Lung (tissue), 12 donors: ENCODE measurements around the gene FMN1. TPM values are rescaled to one million over a fixed set of nuclear protein-coding genes. Genes with fewer than 3 reads are reported as not detected.

Source experiments
- ATAC-seq: fragments of 200-7000 bp; cut with Tn5 transposase; one replicate; pipeline ENCODE4 v1.9.1; 2020; ENCODE audit warnings: moderate number of reproducible peaks; ENCODE audit not compliant: insufficient read depth, low FRiP score
- DNase-seq, 3 donors: peaks; one replicate each; pipeline ENCODE4 v3.0.0-alpha.2; 2013 to 2017
- H3K27ac ChIP-seq, 2 donors: one replicate each; pipeline ENCODE4 v1.5.1; 2013; ENCODE audit warnings: mild to moderate bottlenecking in 2 of 2, moderate library complexity in 2 of 2, control low read depth in 1 of 2, inconsistent platforms in 1 of 2, low read depth in 1 of 2, low read length in 1 of 2
- H3K27me3 ChIP-seq, 3 donors: one replicate each; pipeline ENCODE4 v1.5.1; 2013; ENCODE audit warnings: low read length in 2 of 3; ENCODE audit not compliant: control insufficient read depth in 3 of 3, insufficient read depth in 3 of 3
- H3K36me3 ChIP-seq, 4 donors: one replicate each; pipeline ENCODE4 v1.5.1; 2013; ENCODE audit warnings: low read length in 4 of 4, mild to moderate bottlenecking in 1 of 4, moderate library complexity in 1 of 4; ENCODE audit not compliant: control insufficient read depth in 4 of 4, insufficient read depth in 4 of 4
- H3K4me1 ChIP-seq, 5 donors: one replicate each; pipeline ENCODE4 v1.5.1; 2013; ENCODE audit warnings: low read length in 5 of 5, mild to moderate bottlenecking in 2 of 5, moderate library complexity in 1 of 5; ENCODE audit not compliant: control insufficient read depth in 5 of 5, insufficient read depth in 5 of 5
- H3K4me3 ChIP-seq: one replicate; pipeline ENCODE4 v1.5.1; 2013; ENCODE audit warnings: mild to moderate bottlenecking, control low read depth, moderate library complexity
- H3K9ac ChIP-seq, 2 donors: one replicate each; pipeline ENCODE4 v1.5.1; 2013; ENCODE audit warnings: low read length in 2 of 2, control low read depth in 1 of 2; ENCODE audit not compliant: insufficient read depth in 1 of 2
- H3K9me3 ChIP-seq, 4 donors: one replicate each; pipeline ENCODE4 v1.5.1; 2013; ENCODE audit warnings: low read length in 3 of 4, mild to moderate bottlenecking in 1 of 4, moderate library complexity in 1 of 4; ENCODE audit not compliant: control insufficient read depth in 4 of 4, insufficient read depth in 3 of 4
- CTCF ChIP-seq: IDR thresholded peaks from 2 replicates; pipeline ENCODE4 v1.5.1; 2012; ENCODE audit warnings: mild to moderate bottlenecking; ENCODE audit errors: control extremely low read depth, extremely low read depth
- WGBS, 2 donors: extraction: QIAGEN DNeasy Blood & Tissue Kit; methylation state at CpG; one replicate each; pipeline ENCODE4 v1.1.7; 2013; 5-methylcytosine and 5-hydroxymethylcytosine counted together
- polyA plus RNA-seq, 2 donors: library from polyadenylated mRNA; stranded (reverse); fragments of 200-250 nt; gene quantifications; one replicate each; pipeline ENCODE4 v1.2.1, GENCODE V29; 2013
- total RNA-seq, 2 donors: library from RNA; depleted of rRNA in 1 of 2; stranded (reverse); fragments of >200 nt in 1 of 2; gene quantifications; one replicate each; pipeline ENCODE4 v1.2.1, GENCODE V29; 2014 to 2021
- donor health status: control.
- donor health status: control.
- donor health status: Bipolar disorder and iron deficiency.
- donor health status: healthy.
- donor health status: DM: yes; HTN: yes; CAD: no.

Gene FMN1
- total and polyA plus RNA-seq, 4 donors, result 4.6 to 45.2 (median 15.7) TPM

GRCh38 chr15:33066584-33066983 lies 127.9 kb downstream of the FMN1 start:
- H3K9ac ChIP-seq, result no peak overlapping the region
- no peak for DNase-seq
- no peak for ATAC-seq

GRCh38 chr15:33064878-33065277 lies 129.6 kb downstream of the FMN1 start:
- no peaks in the 10 kb centered on the region for H3K9me3 ChIP-seq
- TF ChIP-seq CTCF, result no peak
- H3K4me1 ChIP-seq, result peaks cover 0 to 13% (median 1%) of the 10 kb centered on the region in 5 donors
- no peaks in the 10 kb centered on the region for H3K36me3 ChIP-seq
- peaks cover 0 to 6% (median 0%) of the 10 kb centered on the region in 3 donors for H3K27me3 ChIP-seq
- DNase-seq, result peak in 1 of 3 donors; percentile 13
- no peak overlapping the region for H3K4me3 ChIP-seq
- no peak for ATAC-seq
- 45 to 67% methylated on average over 3 of the region's 3 CpGs for WGBS, 2 donors
- H3K9ac ChIP-seq, result no peak overlapping the region
- no peak overlapping the region for H3K27ac ChIP-seq

More at GRCh38 chr15:33066584-33066983, 127.9 kb downstream of the FMN1 start:
- Histone ChIP-seq H3K27ac (peak overlapping the region in 1 of 2 donors; percentile 92), H3K27me3 (peaks cover 0 to 6% (median 0%) of the 10 kb centered on the region in 3 donors), H3K4me1 (peaks cover 0 to 13% (median 1%) of the 10 kb centered on the region in 5 donors), H3K4me3 (peak overlapping the region; percentile 32), H3K36me3 (no peaks in the 10 kb centered on the region), H3K9me3 (no peaks in the 10 kb centered on the region)
- no peak for TF ChIP-seq CTCF
- 76 to 91% methylated on average over 8 of the region's 8 CpGs for WGBS, 2 donors

GRCh38 chr15:33059184-33059583 lies 135.3 kb downstream of the FMN1 start:
- no peak for ATAC-seq
- H3K9ac ChIP-seq, result no peak overlapping the region
- peak in 2 of 3 donors; percentile 59 to 71 for DNase-seq
- H3K4me1 ChIP-seq, result peaks cover 0 to 4% (median 0%) of the 10 kb centered on the region in 5 donors
- H3K36me3 ChIP-seq, result no peaks in the 10 kb centered on the region
- TF ChIP-seq CTCF, result no peak
- 24 to 50% methylated on average over 3 of the region's 3 CpGs for WGBS, 2 donors
- no peaks in the 10 kb centered on the region for H3K27me3 ChIP-seq
- no peak overlapping the region for H3K4me3 ChIP-seq
- H3K9me3 ChIP-seq, result peaks cover 0 to 2% (median 0%) of the 10 kb centered on the region in 4 donors
- H3K27ac ChIP-seq, result no peak overlapping the region

- Histone ChIP-seq H3K4me3 (no peak overlapping the region), H3K36me3 (no peaks in the 10 kb centered on the region), H3K9me3 (peaks cover 0 to 2% (median 0%) of the 10 kb centered on the region in 4 donors), H3K27me3 (no peaks in the 10 kb centered on the region), H3K4me1 (peaks cover 0 to 4% (median 0%) of the 10 kb centered on the region in 5 donors), H3K9ac (no peak overlapping the region), H3K27ac (no peak overlapping the region)
- ATAC-seq (no peak), DNase-seq (no peak)
- 96 to 99% methylated on average over 8 of the region's 8 CpGs for WGBS, 2 donors
- no peak for TF ChIP-seq CTCF
These were observed 136.7 kb downstream of the FMN1 start for GRCh38 chr15:33057845-33058244.
